GM18505 (cell line): Measurements from ENCODE around the gene CISD3.

Source experiments
- ATAC-seq: cut with Tn5 transposase; IDR thresholded peaks from one replicate; pipeline ENCODE4 v1.9.1; 2021; ENCODE audit not compliant: unreplicated experiment
- POLR2A ChIP-seq: IDR thresholded peaks from 4 replicates; pipeline ENCODE4 v1.6.1; 2011; ENCODE audit warnings: borderline replicate concordance; ENCODE audit not compliant: insufficient read depth, insufficient read length; ENCODE audit errors: extremely low read depth

CISD3 gene

GRCh38 chr17:38749223-38750043, 19.3 kb downstream of the CISD3 start:
- ATAC-seq = no peak
- peak; percentile 46 for TF ChIP-seq POLR2A

GRCh38 chr17:38750044-38750311, 19.8 kb downstream of the CISD3 start:
- no peak for TF ChIP-seq POLR2A

GRCh38 chr17:38750312-38751121, 20.4 kb downstream of the CISD3 start:
- no peak for TF ChIP-seq POLR2A
- no peak for ATAC-seq

More at GRCh38 chr17:38750044-38750311, 19.8 kb downstream of the CISD3 start:
- no peak for ATAC-seq

GRCh38 chr17:38751144-38751807, 21.1 kb downstream of the CISD3 start:
- ATAC-seq = no peak
- no peak for TF ChIP-seq POLR2A

GRCh38 chr17:38751808-38752307, 21.7 kb downstream of the CISD3 start:
- TF ChIP-seq POLR2A = no peak
- ATAC-seq = peak; percentile 36

- ATAC-seq = peak; percentile 77
- TF ChIP-seq POLR2A = peak; percentile 73
Measured at GRCh38 chr17:38752308-38753070, 22.3 kb downstream of the CISD3 start, which contains the start of gene PSMB3. Gene PSMB3, plus strand, starts transcription at chr17:38752741. Its CDS starts 86 bp downstream, at chr17:38752827.

- no peak for ATAC-seq
- no peak for TF ChIP-seq POLR2A
Measured at GRCh38 chr17:38753071-38753506, 22.9 kb downstream of the CISD3 start.

GRCh38 chr17:38761612-38762011, 31.5 kb downstream of the CISD3 start:
- TF ChIP-seq POLR2A = no peak
- no peak for ATAC-seq

GRCh38 chr17:38762231-38762630, 32.1 kb downstream of the CISD3 start:
- TF ChIP-seq POLR2A = no peak
- ATAC-seq = no peak

- no peak for TF ChIP-seq POLR2A
- ATAC-seq = no peak
Measured at GRCh38 chr17:38766341-38766740, 36.2 kb downstream of the CISD3 start.

- ATAC-seq = no peak
- TF ChIP-seq POLR2A = no peak
Measured at GRCh38 chr17:38768417-38768816, 38.3 kb downstream of the CISD3 start.

- TF ChIP-seq POLR2A = no peak
Measured at GRCh38 chr17:38773258-38773657, 43.1 kb downstream of the CISD3 start.

More at GRCh38 chr17:38773258-38773657, 43.1 kb downstream of the CISD3 start:
- no peak for ATAC-seq
